HG03103 (cell line): ENCODE measurements around the gene VAV2.
"Not testable (repeated sequence)": the region's sequence is repeated elsewhere in the genome, so short reads cannot be mapped to it uniquely, and the experiment has no call there.

Experiments used
- ATAC-seq: cut with Tn5 transposase; IDR thresholded peaks from one replicate; pipeline ENCODE4 v1.9.1; 2021; ENCODE audit warnings: low read depth; ENCODE audit not compliant: unreplicated experiment

Gene VAV2

GRCh38 chr9:133777871-133778270 is 214.3 kb downstream of the VAV2 start:
- no peak for ATAC-seq

- no peak for ATAC-seq
Observed at GRCh38 chr9:133777068-133777791, 214.9 kb downstream of the VAV2 start.

- no peak for ATAC-seq
Observed at GRCh38 chr9:133775951-133776905, 215.9 kb downstream of the VAV2 start.

GRCh38 chr9:133775291-133775690 is 216.8 kb downstream of the VAV2 start:
- ATAC-seq: no peak

GRCh38 chr9:133774799-133775198 is 217.3 kb downstream of the VAV2 start:
- no peak for ATAC-seq

GRCh38 chr9:133773889-133774655 is 218.1 kb downstream of the VAV2 start:
- no peak for ATAC-seq

GRCh38 chr9:133772581-133772980 is 219.5 kb downstream of the VAV2 start:
- no peak for ATAC-seq

- no peak for ATAC-seq
Observed at GRCh38 chr9:133771486-133772482, 220.3 kb downstream of the VAV2 start.

GRCh38 chr9:133770076-133770777 is 221.9 kb downstream of the VAV2 start:
- no peak for ATAC-seq

GRCh38 chr9:133769511-133770075 is 222.5 kb downstream of the VAV2 start:
- ATAC-seq: no peak

GRCh38 chr9:133768859-133769510 is 223.1 kb downstream of the VAV2 start:
- no peak for ATAC-seq

GRCh38 chr9:133768371-133768858 is 223.7 kb downstream of the VAV2 start:
- ATAC-seq: no peak

- ATAC-seq: no peak
Observed at GRCh38 chr9:133767625-133768024, 224.5 kb downstream of the VAV2 start.

GRCh38 chr9:133767008-133767407 is 225.1 kb downstream of the VAV2 start:
- no peak for ATAC-seq

- not testable (repeated sequence) for ATAC-seq
Observed at GRCh38 chr9:133766234-133766633, 225.9 kb downstream of the VAV2 start.

- no peak for ATAC-seq
Observed at GRCh38 chr9:133763272-133764183, 228.6 kb downstream of the VAV2 start.
